Stimulated activated CD8-positive, alpha-beta memory T cell treated with anti-CD3 and anti-CD28 coated beads, Interleukin-15, amount 100 ng/mL, for 24 hours (primary cell): ENCODE results near the gene PRKCA.
"Not testable (repeated sequence)": the region's sequence is repeated elsewhere in the genome, so short reads cannot be mapped to it uniquely, and the experiment has no call there.

ENCODE experiments used
- DNase-seq: peaks from one replicate; pipeline ENCODE4 v3.0.0-alpha.2; 2020; ENCODE audit warnings: low read depth

Gene PRKCA

GRCh38 chr17:66466106-66466820 lies 163.8 kb downstream of the PRKCA start:
- no peak for DNase-seq

GRCh38 chr17:66466840-66467367 lies 164.5 kb downstream of the PRKCA start:
- DNase-seq = no peak

GRCh38 chr17:66467766-66468165 lies 165.4 kb downstream of the PRKCA start:
- DNase-seq = no peak

GRCh38 chr17:66468241-66469087 lies 166.1 kb downstream of the PRKCA start:
- DNase-seq = no peak

GRCh38 chr17:66469088-66469442 lies 166.7 kb downstream of the PRKCA start:
- no peak for DNase-seq

GRCh38 chr17:66469461-66469860 lies 167.0 kb downstream of the PRKCA start:
- DNase-seq = no peak

- DNase-seq = no peak
Observed at GRCh38 chr17:66469890-66470289, 167.5 kb downstream of the PRKCA start.

- no peak for DNase-seq
Observed at GRCh38 chr17:66472123-66472522, 169.7 kb downstream of the PRKCA start.

GRCh38 chr17:66474258-66474657 lies 171.8 kb downstream of the PRKCA start:
- no peak for DNase-seq

GRCh38 chr17:66474806-66475497 lies 172.5 kb downstream of the PRKCA start:
- no peak for DNase-seq

- no peak for DNase-seq
Observed at GRCh38 chr17:66476014-66476413, 173.6 kb downstream of the PRKCA start.

- no peak for DNase-seq
Observed at GRCh38 chr17:66477615-66478283, 175.3 kb downstream of the PRKCA start.

- DNase-seq = not testable (repeated sequence)
Observed at GRCh38 chr17:66479230-66479889, 176.9 kb downstream of the PRKCA start.

GRCh38 chr17:66480243-66480642 lies 177.8 kb downstream of the PRKCA start:
- no peak for DNase-seq

- DNase-seq = no peak
Observed at GRCh38 chr17:66480802-66481201, 178.4 kb downstream of the PRKCA start.

- DNase-seq = no peak
Observed at GRCh38 chr17:66481271-66481670, 178.9 kb downstream of the PRKCA start.

- DNase-seq = no peak
Observed at GRCh38 chr17:66483906-66484305, 181.5 kb downstream of the PRKCA start.

- no peak for DNase-seq
Observed at GRCh38 chr17:66485309-66485947, 183.0 kb downstream of the PRKCA start.

- no peak for DNase-seq
Observed at GRCh38 chr17:66487121-66487520, 184.7 kb downstream of the PRKCA start.

- DNase-seq = no peak
Observed at GRCh38 chr17:66487981-66488468, 185.6 kb downstream of the PRKCA start.

GRCh38 chr17:66488864-66489263 lies 186.5 kb downstream of the PRKCA start:
- no peak for DNase-seq
